H9 (cell line): ENCODE measurements around the gene RNF208. TPM values are rescaled to one million over a fixed set of nuclear protein-coding genes. Genes with fewer than 3 reads are reported as not detected.

Source experiments
- DNase-seq: peaks from one replicate; pipeline ENCODE4 v3.0.0-alpha.2; 2017
- H2AFZ ChIP-seq: one replicate; pipeline ENCODE4 v1.6.1; 2013; ENCODE audit warnings: mild to moderate bottlenecking, low read length, control low read depth, moderate library complexity
- H2AK5ac ChIP-seq: 2 replicates; pipeline ENCODE4 v1.6.1; 2013; ENCODE audit warnings: low read length, control low read depth, mixed read lengths; ENCODE audit not compliant: insufficient read length
- H2BK120ac ChIP-seq: one replicate; pipeline ENCODE4 v1.6.1; 2013; ENCODE audit warnings: low read depth, mild to moderate bottlenecking, low read length, control low read depth, inconsistent platforms; ENCODE audit not compliant: poor library complexity, severe bottlenecking
- H2BK12ac ChIP-seq: 2 replicates; pipeline ENCODE4 v1.6.1; 2013; ENCODE audit warnings: low read length, control low read depth, mixed read lengths, low read depth; ENCODE audit not compliant: insufficient read length
- H2BK15ac ChIP-seq: 2 replicates; pipeline ENCODE4 v1.6.1; 2013; ENCODE audit warnings: low read depth, low read length, control low read depth
- H2BK20ac ChIP-seq: one replicate; pipeline ENCODE4 v1.6.1; 2013; ENCODE audit warnings: low read depth, mild to moderate bottlenecking, low read length, control low read depth, inconsistent platforms; ENCODE audit not compliant: poor library complexity, severe bottlenecking
- H2BK5ac ChIP-seq: 2 replicates; pipeline ENCODE4 v1.6.1; 2013; ENCODE audit warnings: low read length, control low read depth, mixed read lengths; ENCODE audit not compliant: insufficient read length
- H3K14ac ChIP-seq: 2 replicates; pipeline ENCODE4 v1.6.1; 2013; ENCODE audit warnings: low read length, control low read depth; ENCODE audit not compliant: insufficient read depth
- H3K18ac ChIP-seq: 2 replicates; pipeline ENCODE4 v1.6.1; 2013; ENCODE audit warnings: low read depth, mild to moderate bottlenecking, mixed read lengths, low read length, control low read depth; ENCODE audit not compliant: insufficient read length
- H3K23ac ChIP-seq: 2 replicates; pipeline ENCODE4 v1.6.1; 2013; ENCODE audit warnings: low read length, control low read depth, mixed read lengths, low read depth; ENCODE audit not compliant: insufficient read length
- H3K23me2 ChIP-seq: 2 replicates; pipeline ENCODE4 v1.6.1; 2013; ENCODE audit warnings: low read depth, mild to moderate bottlenecking, mixed read lengths, low read length, control low read depth; ENCODE audit not compliant: insufficient read length, poor library complexity, severe bottlenecking
- H3K27ac ChIP-seq: 2 replicates; pipeline ENCODE4 v1.5.1; 2013; ENCODE audit warnings: low read length, control low read depth, mixed read lengths, low read depth; ENCODE audit not compliant: insufficient read length
- H3K27me3 ChIP-seq: 2 replicates; pipeline ENCODE4 v1.6.1; 2013; ENCODE audit warnings: low read length, control low read depth, inconsistent platforms; ENCODE audit not compliant: insufficient read depth
- H3K4ac ChIP-seq: 2 replicates; pipeline ENCODE4 v1.6.1; 2013; ENCODE audit warnings: low read depth, mild to moderate bottlenecking, control low read depth, inconsistent platforms, low read length, moderate library complexity
- H3K4me1 ChIP-seq: 2 replicates; pipeline ENCODE4 v1.6.1; 2013; ENCODE audit warnings: low read length, control low read depth, inconsistent platforms; ENCODE audit not compliant: insufficient read depth
- H3K4me2 ChIP-seq: 2 replicates; pipeline ENCODE4 v1.6.1; 2013; ENCODE audit warnings: low read length, control low read depth, mixed read lengths; ENCODE audit not compliant: insufficient read length, insufficient read depth
- H3K56ac ChIP-seq: 2 replicates; pipeline ENCODE4 v1.6.1; 2013; ENCODE audit warnings: low read depth, mild to moderate bottlenecking, mixed read lengths, low read length, control low read depth; ENCODE audit not compliant: insufficient read length
- H3K79me1 ChIP-seq: 2 replicates; pipeline ENCODE4 v1.6.1; 2013; ENCODE audit warnings: low read depth, mild to moderate bottlenecking, moderate library complexity, low read length, control low read depth, inconsistent platforms; ENCODE audit not compliant: insufficient read depth, poor library complexity, severe bottlenecking
- H3K79me2 ChIP-seq: 2 replicates; pipeline ENCODE4 v1.6.1; 2013; ENCODE audit warnings: low read length, control low read depth, inconsistent platforms; ENCODE audit not compliant: insufficient read depth
- H3K9ac ChIP-seq: 2 replicates; pipeline ENCODE4 v1.6.1; 2013; ENCODE audit warnings: low read length, control low read depth, mixed read lengths; ENCODE audit not compliant: insufficient read length; ENCODE audit errors: extremely low read depth
- H3K9me3 ChIP-seq: one replicate; pipeline ENCODE4 v1.6.1; 2013; ENCODE audit warnings: low read depth, low read length, inconsistent platforms; ENCODE audit not compliant: control insufficient read depth
- H3T11ph ChIP-seq: one replicate; pipeline ENCODE4 v1.6.1; 2013; ENCODE audit warnings: mild to moderate bottlenecking, low read length, control low read depth, inconsistent platforms
- H4K20me1 ChIP-seq: one replicate; pipeline ENCODE4 v1.6.1; 2013; ENCODE audit not compliant: control insufficient read depth, insufficient read length, insufficient read depth
- H4K5ac ChIP-seq: 2 replicates; pipeline ENCODE4 v1.6.1; 2013; ENCODE audit warnings: low read depth, mild to moderate bottlenecking, mixed read lengths, low read length, control low read depth; ENCODE audit not compliant: insufficient read length
- H4K8ac ChIP-seq: replicated peaks from 2 replicates; pipeline ENCODE4 v1.6.1; 2013; ENCODE audit warnings: low read length, control low read depth, mixed read lengths, low read depth; ENCODE audit not compliant: insufficient read length
- H4K91ac ChIP-seq: 2 replicates; pipeline ENCODE4 v1.6.1; 2013; ENCODE audit warnings: low read depth, mild to moderate bottlenecking, moderate library complexity, mixed read lengths, low read length, control low read depth; ENCODE audit not compliant: insufficient read length
- H3K27ac Mint-ChIP-seq, 3 experiments: 2 replicates in 2 of 3; 3 replicates in 1 of 3; pipeline ENCODE4 v1.8.0; 2020 to 2021; ENCODE audit warnings: mixed read lengths in 3 of 3, mild to moderate bottlenecking in 1 of 3, moderate library complexity in 1 of 3
- H3K27me3 Mint-ChIP-seq: 2 replicates; pipeline ENCODE4 v1.8.0; 2021; ENCODE audit warnings: low read depth, mild to moderate bottlenecking, moderate library complexity, mixed read lengths
- H3K36me3 Mint-ChIP-seq, 3 experiments: 2 replicates in 2 of 3; 3 replicates in 1 of 3; pipeline ENCODE4 v1.8.0; 2020 to 2021; ENCODE audit warnings: low read depth in 3 of 3, mixed read lengths in 3 of 3; ENCODE audit not compliant: insufficient read depth in 1 of 3
- H3K4me1 Mint-ChIP-seq, 2 experiments: 2 replicates each; pipeline ENCODE4 v1.8.0; 2020; ENCODE audit warnings: mixed read lengths in 2 of 2
- H3K4me3 Mint-ChIP-seq, 2 experiments: 2 replicates in 1 of 2; 3 replicates in 1 of 2; pipeline ENCODE4 v1.8.0; 2020 to 2021; ENCODE audit warnings: mild to moderate bottlenecking in 2 of 2, mixed read lengths in 2 of 2, moderate library complexity in 1 of 2
- H3K9me3 Mint-ChIP-seq, 2 experiments: 2 replicates in 1 of 2; 3 replicates in 1 of 2; pipeline ENCODE4 v1.8.0; 2020; ENCODE audit warnings: mild to moderate bottlenecking in 2 of 2, mixed read lengths in 2 of 2, moderate library complexity in 1 of 2
- CTCF ChIP-seq: fragments of 200-600 bp; sonication (generic); conservative IDR thresholded peaks from 3 replicates; pipeline ENCODE4 v1.8.0; 2021; ENCODE audit warnings: antibody characterized with exemption, mild to moderate bottlenecking
- WGBS: extraction: QIAGEN DNeasy Blood & Tissue Kit; methylation state at CpG from one replicate; pipeline ENCODE4 v1.1.7; 2013; ENCODE audit warnings: missing lambda C conversion rate, low lambda C conversion rate, mixed read lengths; ENCODE audit not compliant: insufficient read length; ENCODE audit errors: extremely low coverage; 5-methylcytosine and 5-hydroxymethylcytosine counted together
- total RNA-seq: library from RNA; stranded (reverse); gene quantifications from 2 replicates; pipeline ENCODE4 v1.2.1, GENCODE V29; 2021

Gene RNF208
- total RNA-seq, 1 experiment from 2014 or later, result 7.7 TPM

- Histone ChIP-seq H2BK120ac (no peak overlapping the region), H3K23me2 (peaks cover 18% of the 10 kb centered on the region), H2BK5ac (no peak overlapping the region), H3K18ac (no peak overlapping the region), H4K5ac (no peak overlapping the region), H4K8ac (no peak overlapping the region), H2BK15ac (no peak overlapping the region), H3K56ac (no peak overlapping the region), H3K79me2 (no peaks in the 10 kb centered on the region), H3T11ph (no peak overlapping the region), H4K20me1 (no peaks in the 10 kb centered on the region), H2BK12ac (no peak overlapping the region), H3K23ac (no peak overlapping the region), H3K4ac (no peak overlapping the region), H2BK20ac (no peak overlapping the region), H3K4me1 (no peaks in the 10 kb centered on the region), H3K9me3 (no peaks in the 10 kb centered on the region), H3K14ac (no peak overlapping the region), H3K4me2 (no peak overlapping the region), H2AFZ (no peak overlapping the region), H3K79me1 (no peaks in the 10 kb centered on the region), H2AK5ac (no peak overlapping the region), H3K9ac (no peak overlapping the region), H4K91ac (no peak overlapping the region), H3K27me3 (no peaks in the 10 kb centered on the region), H3K27ac (no peak overlapping the region)
- Mint-ChIP-seq H3K4me3 (no peak overlapping the region), H3K36me3 (no peaks in the 10 kb centered on the region), H3K27ac (no peak overlapping the region), H3K27me3 (no peaks in the 10 kb centered on the region; the same call in 1 of the 2 replicates), H3K4me1 (peaks cover 2 to 5% of the 10 kb centered on the region in 2 experiments), H3K9me3 (no peaks in the 10 kb centered on the region)
- WGBS, result no CpG with 5 or more reads among the region's 18 CpGs
- no peak for DNase-seq
- no peak for TF ChIP-seq CTCF
These were observed 4.5 kb upstream of the RNF208 start for GRCh38 chr9:137226338-137227053.
